PC-9 (cell line): ENCODE results near the gene PTPN2.

Experiments used
- CTCF ChIP-seq: fragments of 200-600 bp; sonication (generic); conservative IDR thresholded peaks from 2 replicates; pipeline ENCODE4 v1.6.1; 2017; ENCODE audit warnings: mixed run types, antibody characterized with exemption, mild to moderate bottlenecking, moderate library complexity
- EZH2 ChIP-seq: fragments of 200-600 bp; sonication (generic); IDR thresholded peaks from 2 replicates; pipeline ENCODE4 v1.8.0; 2017; ENCODE audit warnings: antibody characterized with exemption, low read depth

GRCh38 chr18:12838178-12838634 lies 45.8 kb downstream of the PTPN2 start:
- TF ChIP-seq CTCF (no peak), EZH2 (no peak)
